GM18867 (cell line): ENCODE data around the gene SEZ6L2.

Experiments
- ATAC-seq: cut with Tn5 transposase; IDR thresholded peaks from one replicate; pipeline ENCODE4 v1.9.1; 2021; ENCODE audit warnings: mild to moderate bottlenecking, moderate library complexity; ENCODE audit not compliant: unreplicated experiment

The SEZ6L2 gene

DNA sequence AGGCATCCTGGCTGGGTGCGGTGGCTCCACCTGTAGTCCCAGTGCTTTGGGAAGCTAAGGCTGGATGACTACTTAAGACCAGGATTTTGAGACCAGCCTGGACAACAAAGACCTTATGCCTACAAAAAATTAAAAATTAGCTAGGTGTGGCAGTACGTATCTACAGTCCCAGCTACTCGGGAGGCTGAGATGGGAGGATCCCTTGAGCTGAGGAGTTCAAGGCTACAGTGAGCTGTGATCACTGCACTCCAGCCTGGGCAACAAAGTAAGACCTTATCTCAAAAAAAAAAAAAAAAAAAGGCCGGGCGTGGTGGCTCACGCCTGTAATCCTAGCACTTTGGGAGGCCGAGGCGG is 73.0 kb downstream of the SEZ6L2 start:
- ATAC-seq: no peak

DNA sequence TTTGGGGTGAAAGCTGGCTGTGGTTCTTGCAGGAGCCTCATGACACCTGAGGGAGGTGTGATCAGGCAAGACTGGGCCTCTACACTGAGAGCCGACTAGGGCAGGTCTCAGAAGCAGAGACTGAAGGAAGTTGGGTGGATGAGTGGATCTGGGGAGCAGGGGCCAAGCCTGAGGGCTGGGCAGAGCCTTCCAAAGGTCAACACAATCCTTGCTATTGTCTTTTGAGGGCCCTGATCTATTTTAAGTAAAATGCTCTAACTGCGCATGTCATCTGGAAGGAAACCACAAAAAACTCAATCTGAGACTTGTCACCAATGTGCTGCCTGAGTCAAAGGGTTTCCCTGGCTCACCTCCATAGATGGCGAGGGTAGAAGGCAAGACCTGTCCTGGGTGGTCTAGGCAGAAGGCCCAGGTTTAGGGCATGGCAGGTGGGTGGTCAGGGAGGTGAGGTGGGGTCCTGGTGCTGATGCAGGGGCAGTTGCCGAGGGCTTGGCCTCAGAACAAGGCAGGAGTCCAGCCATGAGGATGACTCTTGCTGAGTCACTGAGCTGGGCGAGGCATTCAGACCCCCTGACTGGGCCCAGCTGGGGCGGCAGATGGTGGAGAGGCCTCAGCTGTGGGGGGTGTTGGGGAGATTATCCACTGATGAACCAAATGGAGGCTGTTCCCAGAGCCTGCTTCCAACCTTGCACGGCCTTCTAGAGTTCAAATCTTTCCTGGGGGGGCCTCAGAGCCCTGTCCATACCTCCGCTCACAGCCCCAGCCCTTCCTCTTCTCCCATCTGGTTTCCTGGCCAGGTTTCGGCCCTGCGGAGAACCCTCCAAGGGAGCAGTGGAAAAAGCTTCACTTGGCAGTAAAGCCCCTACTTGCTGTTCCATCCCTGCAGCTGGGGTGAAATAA is 74.0 kb downstream of the SEZ6L2 start:
- ATAC-seq: no peak

DNA sequence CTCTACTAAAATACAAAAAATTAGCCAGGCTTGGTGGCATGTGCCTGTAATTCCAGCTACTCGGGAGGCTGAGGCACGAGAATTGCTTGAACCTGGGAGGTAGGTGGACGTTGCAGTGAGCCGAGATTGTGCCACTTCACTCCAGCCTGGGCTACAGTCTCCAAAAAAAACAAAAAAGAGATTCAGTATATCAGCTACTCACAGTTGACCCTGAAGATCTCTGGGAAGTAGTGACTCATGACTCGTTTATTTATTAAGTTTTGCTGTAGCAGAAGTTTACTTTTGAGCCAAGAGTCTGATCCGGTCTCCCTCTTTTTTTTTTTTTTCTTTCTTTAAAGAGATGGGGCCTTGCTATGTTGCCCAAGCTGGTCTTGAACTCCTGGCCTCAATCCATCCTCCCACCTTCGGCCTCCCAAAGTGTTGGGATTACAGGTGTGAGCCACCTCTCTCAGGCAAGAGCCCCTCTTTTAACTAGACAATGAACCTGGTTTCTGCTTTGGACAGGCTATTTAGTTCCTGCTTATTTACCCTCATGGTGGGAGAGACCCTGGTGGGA is 74.7 kb downstream of the SEZ6L2 start:
- ATAC-seq: no peak

DNA sequence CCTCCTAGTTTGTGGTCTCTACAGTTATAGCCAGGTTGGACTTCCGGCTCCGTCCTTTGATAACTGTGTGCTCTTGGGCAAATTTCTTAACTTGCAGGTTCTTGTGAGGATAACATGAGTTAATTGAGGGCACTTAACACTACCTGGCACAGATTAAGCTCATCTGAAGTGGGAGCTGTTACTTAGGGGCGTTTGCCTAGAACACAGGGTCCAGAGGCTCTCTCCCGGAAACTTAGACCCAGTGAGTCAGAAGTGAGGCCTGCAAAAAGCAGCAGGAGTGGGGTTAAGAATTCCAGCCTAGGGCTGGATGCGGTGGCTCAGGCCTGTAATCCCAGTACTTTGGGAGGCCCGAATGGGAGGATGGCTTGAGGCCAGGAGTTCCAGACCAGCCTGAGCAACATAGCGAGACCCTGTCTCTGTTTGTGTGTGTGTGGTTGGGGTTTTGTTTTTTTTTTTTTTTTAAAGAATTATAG is 77.7 kb downstream of the SEZ6L2 start:
- ATAC-seq: no peak
